ENCODE data around the gene NPM1.

The NPM1 gene

DNA sequence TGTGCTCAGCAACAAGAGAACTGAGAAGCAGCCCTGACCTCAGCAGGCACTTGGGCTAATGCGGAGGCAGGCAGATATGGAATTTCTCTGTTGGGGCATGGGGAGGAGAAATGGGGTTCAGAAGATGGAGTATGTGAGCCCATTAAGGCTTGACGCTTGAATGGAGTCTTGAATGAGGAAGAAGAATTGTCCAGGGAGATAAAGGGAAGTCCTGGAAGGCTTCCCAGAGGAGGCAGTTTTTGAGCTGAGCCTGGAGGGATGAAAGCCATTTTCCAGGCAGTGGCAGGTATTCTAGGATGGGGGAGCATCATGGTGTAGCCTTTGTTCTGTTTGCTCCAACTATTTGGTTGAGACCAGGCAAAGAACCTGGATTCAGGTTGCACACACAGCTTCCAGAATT lies 66.3 kb downstream of the NPM1 start:
- Histone ChIP-seq H3K4me1 (ENCODE audit: low read length) (no peaks in the 10 kb centered on the region), H2AFZ (ENCODE audit: low read length) (no peak overlapping the region), H3K9ac (ENCODE audit: low read length) (no peak overlapping the region), H4K20me1 (ENCODE audit: insufficient read depth, low read length) (no peaks in the 10 kb centered on the region), H3F3A (ENCODE audit: insufficient read depth, low read length) (no peaks in the 10 kb centered on the region), H3K4me2 (ENCODE audit: low read depth, low read length) (no peak overlapping the region), H3K9me2 (replicated peaks; ENCODE audit: insufficient read depth, low read length) (no peaks in the 10 kb centered on the region), H3K27me3 (replicated peaks; ENCODE audit: insufficient read depth, low read length) (no peaks in the 10 kb centered on the region), H3K27ac (ENCODE audit: low read length) (no peak overlapping the region), H3K36me3 (replicated peaks; ENCODE audit: insufficient read depth, low read length) (no peaks in the 10 kb centered on the region), H3K79me2 (ENCODE audit: low read length) (no peaks in the 10 kb centered on the region), H3K9me3 (replicated peaks; ENCODE audit: insufficient read depth, low read length) (no peaks in the 10 kb centered on the region), H3K4me3 (ENCODE audit: low read length) (no peak overlapping the region)
- TF ChIP-seq EZH2phosphoT487 (IDR thresholded peaks at IDR 0.05; ENCODE audit: low read length) = no peak
- no peak for TF ChIP-seq EZH2 (optimal IDR thresholded peaks at IDR 0.05; ENCODE audit: low read depth, low read length)
- TF ChIP-seq, protein P1, sequence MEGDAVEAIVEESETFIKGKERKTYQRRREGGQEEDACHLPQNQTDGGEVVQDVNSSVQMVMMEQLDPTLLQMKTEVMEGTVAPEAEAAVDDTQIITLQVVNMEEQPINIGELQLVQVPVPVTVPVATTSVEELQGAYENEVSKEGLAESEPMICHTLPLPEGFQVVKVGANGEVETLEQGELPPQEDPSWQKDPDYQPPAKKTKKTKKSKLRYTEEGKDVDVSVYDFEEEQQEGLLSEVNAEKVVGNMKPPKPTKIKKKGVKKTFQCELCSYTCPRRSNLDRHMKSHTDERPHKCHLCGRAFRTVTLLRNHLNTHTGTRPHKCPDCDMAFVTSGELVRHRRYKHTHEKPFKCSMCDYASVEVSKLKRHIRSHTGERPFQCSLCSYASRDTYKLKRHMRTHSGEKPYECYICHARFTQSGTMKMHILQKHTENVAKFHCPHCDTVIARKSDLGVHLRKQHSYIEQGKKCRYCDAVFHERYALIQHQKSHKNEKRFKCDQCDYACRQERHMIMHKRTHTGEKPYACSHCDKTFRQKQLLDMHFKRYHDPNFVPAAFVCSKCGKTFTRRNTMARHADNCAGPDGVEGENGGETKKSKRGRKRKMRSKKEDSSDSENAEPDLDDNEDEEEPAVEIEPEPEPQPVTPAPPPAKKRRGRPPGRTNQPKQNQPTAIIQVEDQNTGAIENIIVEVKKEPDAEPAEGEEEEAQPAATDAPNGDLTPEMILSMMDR (IDR thresholded peaks at IDR 0.05; ENCODE audit: low read length) = no peak
- DNase-seq = no peak

DNA sequence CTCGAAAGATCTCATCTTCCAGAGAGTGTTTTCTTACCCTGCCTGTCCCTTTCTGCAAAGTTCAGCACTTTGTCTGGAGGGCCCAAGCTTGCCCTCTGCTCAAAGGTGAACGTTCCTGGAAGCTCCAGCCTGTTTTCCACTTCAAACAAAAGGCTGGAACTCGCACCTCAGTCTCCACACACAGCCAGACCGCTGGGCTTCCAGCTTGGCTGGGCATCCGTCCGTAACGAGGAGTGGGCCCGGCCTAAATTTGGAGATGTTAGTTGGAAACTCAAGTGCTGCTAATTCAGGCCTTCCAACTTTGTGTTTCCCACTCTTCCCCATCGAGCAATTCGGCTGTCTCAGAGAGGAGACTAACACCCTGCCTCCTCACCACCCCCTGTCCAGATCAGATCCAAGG lies 66.9 kb downstream of the NPM1 start:
- Histone ChIP-seq H3K9ac (ENCODE audit: low read length) (no peak overlapping the region), H3K27me3 (replicated peaks; ENCODE audit: insufficient read depth, low read length) (no peaks in the 10 kb centered on the region), H3K9me3 (replicated peaks; ENCODE audit: insufficient read depth, low read length) (no peaks in the 10 kb centered on the region), H3K27ac (ENCODE audit: low read length) (no peak overlapping the region), H3K4me2 (ENCODE audit: low read depth, low read length) (no peak overlapping the region), H4K20me1 (ENCODE audit: insufficient read depth, low read length) (no peaks in the 10 kb centered on the region), H3K4me1 (ENCODE audit: low read length) (no peaks in the 10 kb centered on the region), H3K79me2 (ENCODE audit: low read length) (no peaks in the 10 kb centered on the region), H3K4me3 (ENCODE audit: low read length) (no peak overlapping the region), H3F3A (ENCODE audit: insufficient read depth, low read length) (no peaks in the 10 kb centered on the region), H3K9me2 (replicated peaks; ENCODE audit: insufficient read depth, low read length) (no peaks in the 10 kb centered on the region), H3K36me3 (replicated peaks; ENCODE audit: insufficient read depth, low read length) (no peaks in the 10 kb centered on the region), H2AFZ (ENCODE audit: low read length) (no peak overlapping the region)
- no peak for DNase-seq
- TF ChIP-seq EZH2 (optimal IDR thresholded peaks at IDR 0.05; ENCODE audit: low read depth, low read length) (no peak), EZH2phosphoT487 (IDR thresholded peaks at IDR 0.05; ENCODE audit: low read length) (no peak)
- TF ChIP-seq, protein P1 (IDR thresholded peaks at IDR 0.05; ENCODE audit: low read length) = no peak

DNA sequence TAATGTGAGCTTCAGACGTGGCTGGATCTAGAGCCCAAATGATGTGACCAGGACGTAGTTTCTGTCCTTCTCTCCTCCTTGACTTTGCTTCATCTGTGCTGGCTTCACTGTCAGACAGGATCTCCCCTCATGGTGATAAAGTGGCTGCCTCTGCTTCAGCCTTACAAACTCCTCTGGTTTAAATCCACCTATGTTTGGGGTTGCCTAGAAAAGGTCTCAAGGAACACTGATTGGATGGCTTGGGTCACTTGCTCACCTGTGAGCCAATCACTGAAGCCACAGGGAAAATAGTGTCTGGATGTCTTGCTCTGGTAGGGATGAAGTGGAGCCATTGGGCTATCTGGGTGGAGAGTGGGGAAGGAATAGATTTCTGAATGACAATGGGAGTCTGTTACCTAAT lies 67.9 kb downstream of the NPM1 start:
- TF ChIP-seq, protein P1 (IDR thresholded peaks at IDR 0.05; ENCODE audit: low read length) = no peak
- TF ChIP-seq EZH2phosphoT487 (IDR thresholded peaks at IDR 0.05; ENCODE audit: low read length) = no peak
- TF ChIP-seq EZH2 (optimal IDR thresholded peaks at IDR 0.05; ENCODE audit: low read depth, low read length) = no peak
- no peak overlapping the region for H3K27ac ChIP-seq (ENCODE audit: low read length)
- no peaks in the 10 kb centered on the region for H3K36me3 ChIP-seq (replicated peaks; ENCODE audit: insufficient read depth, low read length)
- H4K20me1 ChIP-seq (ENCODE audit: insufficient read depth, low read length) = no peaks in the 10 kb centered on the region
- no peaks in the 10 kb centered on the region for H3K4me1 ChIP-seq (ENCODE audit: low read length)
- H3K27me3 ChIP-seq (replicated peaks; ENCODE audit: insufficient read depth, low read length) = no peaks in the 10 kb centered on the region
- H3K9me3 ChIP-seq (replicated peaks; ENCODE audit: insufficient read depth, low read length) = no peaks in the 10 kb centered on the region
- no peak overlapping the region for H2AFZ ChIP-seq (ENCODE audit: low read length)
- no peak overlapping the region for H3K4me2 ChIP-seq (ENCODE audit: low read depth, low read length)
- H3K79me2 ChIP-seq (ENCODE audit: low read length) = no peaks in the 10 kb centered on the region
- DNase-seq = no peak
- no peaks in the 10 kb centered on the region for H3K9me2 ChIP-seq (replicated peaks; ENCODE audit: insufficient read depth, low read length)
- no peaks in the 10 kb centered on the region for H3F3A ChIP-seq (ENCODE audit: insufficient read depth, low read length)
- no peak overlapping the region for H3K4me3 ChIP-seq (ENCODE audit: low read length)
- no peak overlapping the region for H3K9ac ChIP-seq (ENCODE audit: low read length)
